ENCODE results near the gene CCL26.

Gene CCL26, protein sequence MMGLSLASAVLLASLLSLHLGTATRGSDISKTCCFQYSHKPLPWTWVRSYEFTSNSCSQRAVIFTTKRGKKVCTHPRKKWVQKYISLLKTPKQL

DNA sequence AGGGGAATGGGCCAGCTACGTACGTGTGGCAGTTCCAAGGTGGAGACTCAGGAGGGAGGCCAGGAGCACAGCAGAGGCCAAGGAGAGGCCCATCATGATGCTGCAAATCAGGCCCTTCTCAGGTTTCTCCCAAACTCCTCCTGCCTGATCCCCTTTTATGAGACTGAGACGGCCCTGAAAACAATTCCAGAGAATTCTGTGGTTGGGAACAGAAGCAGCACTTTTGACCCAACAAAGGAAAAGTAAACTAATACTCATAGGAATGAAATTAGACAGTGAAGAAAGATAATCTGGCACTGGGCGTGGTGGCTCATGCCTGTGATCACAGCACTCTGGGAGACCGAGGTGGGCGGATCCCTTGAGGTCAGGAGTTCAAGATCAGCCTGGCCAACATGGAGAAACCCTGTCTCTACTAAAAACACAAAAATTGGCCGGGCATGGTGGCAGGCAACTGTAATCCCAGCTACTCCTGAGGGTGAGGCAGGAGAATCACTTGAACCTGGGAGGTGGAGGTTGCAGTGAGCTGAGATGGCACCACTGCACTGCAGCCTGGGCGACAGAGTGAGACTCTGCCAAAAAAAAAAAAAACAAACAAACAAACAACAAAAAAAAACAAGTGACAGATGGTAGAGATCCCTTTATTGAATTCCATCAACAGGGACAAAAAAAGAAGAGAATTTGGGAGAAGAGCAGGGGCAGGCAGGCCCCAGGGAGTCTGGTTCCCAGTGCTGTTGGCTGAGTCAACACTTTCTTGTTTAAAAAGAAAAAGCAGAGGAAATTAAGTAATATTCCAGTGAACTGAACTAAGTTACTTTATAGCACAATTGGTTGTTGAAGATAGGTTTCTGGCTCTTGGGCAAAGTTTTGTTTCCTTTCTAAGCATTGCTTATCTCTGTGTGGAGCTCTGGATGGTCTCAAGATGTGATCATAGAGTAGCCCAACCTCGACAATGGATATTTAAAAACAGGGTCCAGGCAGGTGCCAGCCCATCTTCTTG lies at the start of gene CCL26:
TSS of gene CCL26 (minus strand) at position 131 of the 997 bp plus-strand sequence. CDS start at position 96, 35 bp downstream.
- Histone ChIP-seq H3K9ac (ENCODE audit: low read length) (no peak within 1 kb of the TSS), H3K9me3 (ENCODE audit: control insufficient read depth, insufficient read depth, low read depth, low read length) (peaks cover 2% of the 10 kb centered on the region; the same call in 1 of the 2 replicates), H3K27me3 (ENCODE audit: control insufficient read depth, insufficient read depth, low read length) (no peaks in the 10 kb centered on the region), H3K4me3 (ENCODE audit: low read depth, low read length) (no peak within 1 kb of the TSS), H3K27ac (ENCODE audit: low read depth, low read length) (no peak within 1 kb of the TSS), H3K36me3 (ENCODE audit: control insufficient read depth, insufficient read depth, low read length) (no peaks in the 10 kb centered on the region), H3K4me1 (ENCODE audit: control insufficient read depth, insufficient read depth, low read length) (no peaks in the 10 kb centered on the region; the same call in 1 of the 2 replicates)

DNA sequence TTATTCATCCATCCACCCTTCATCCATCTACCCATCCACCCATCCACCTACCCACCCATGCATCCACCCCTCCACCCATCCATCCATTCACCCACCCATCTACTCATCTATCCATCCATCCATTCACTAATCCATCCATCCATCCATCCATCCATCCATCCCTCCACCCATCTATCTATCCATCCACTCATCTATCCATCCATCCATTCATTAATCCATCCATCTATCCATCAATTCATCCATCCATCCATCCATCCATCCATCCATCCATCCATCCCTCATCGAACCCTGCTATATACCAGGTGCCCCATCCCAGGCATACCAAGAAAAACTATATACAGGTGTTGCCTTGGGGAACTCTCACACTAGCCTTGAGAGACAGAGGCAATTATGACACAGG lies 48.7 kb upstream of the CCL26 start:
- H3K9ac ChIP-seq (ENCODE audit: low read length): no peak overlapping the region
- H3K27ac ChIP-seq (ENCODE audit: low read depth, low read length): no peak overlapping the region
- H3K4me3 ChIP-seq (ENCODE audit: low read depth, low read length): no peak overlapping the region
- no peaks in the 10 kb centered on the region for H3K36me3 ChIP-seq (ENCODE audit: control insufficient read depth, insufficient read depth, low read length)
- no peaks in the 10 kb centered on the region for H3K9me3 ChIP-seq (ENCODE audit: control insufficient read depth, insufficient read depth, low read depth, low read length)
- H3K27me3 ChIP-seq (ENCODE audit: control insufficient read depth, insufficient read depth, low read length): peaks cover 67% of the 10 kb centered on the region
- H3K4me1 ChIP-seq (ENCODE audit: control insufficient read depth, insufficient read depth, low read length): no peaks in the 10 kb centered on the region

DNA sequence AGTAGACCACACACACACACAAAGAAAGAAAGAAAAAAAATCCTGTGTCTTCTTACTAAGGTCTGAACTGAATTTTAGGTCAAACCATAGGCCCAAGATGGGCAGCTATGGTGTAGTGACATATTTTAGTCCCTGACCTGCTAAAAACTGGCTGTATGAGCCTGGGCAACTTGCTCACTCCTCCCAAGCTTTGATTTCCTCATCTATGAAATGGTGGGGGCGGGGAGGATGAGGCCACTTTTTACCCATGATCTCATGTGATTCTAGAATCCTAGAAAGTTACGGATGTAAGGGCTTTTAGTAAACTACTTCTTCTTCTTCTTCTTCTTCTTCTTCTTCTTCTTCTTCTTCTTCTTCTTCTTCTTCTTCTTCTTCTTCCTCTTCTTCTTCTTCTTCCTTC lies 47.7 kb upstream of the CCL26 start:
- no peaks in the 10 kb centered on the region for H3K9me3 ChIP-seq (ENCODE audit: control insufficient read depth, insufficient read depth, low read depth, low read length)
- no peak overlapping the region for H3K9ac ChIP-seq (ENCODE audit: low read length)
- H3K27me3 ChIP-seq (ENCODE audit: control insufficient read depth, insufficient read depth, low read length): peaks cover 71% of the 10 kb centered on the region
- no peak overlapping the region for H3K4me3 ChIP-seq (ENCODE audit: low read depth, low read length)
- H3K27ac ChIP-seq (ENCODE audit: low read depth, low read length): no peak overlapping the region
- no peaks in the 10 kb centered on the region for H3K36me3 ChIP-seq (ENCODE audit: control insufficient read depth, insufficient read depth, low read length)
- H3K4me1 ChIP-seq (ENCODE audit: control insufficient read depth, insufficient read depth, low read length): no peaks in the 10 kb centered on the region

DNA sequence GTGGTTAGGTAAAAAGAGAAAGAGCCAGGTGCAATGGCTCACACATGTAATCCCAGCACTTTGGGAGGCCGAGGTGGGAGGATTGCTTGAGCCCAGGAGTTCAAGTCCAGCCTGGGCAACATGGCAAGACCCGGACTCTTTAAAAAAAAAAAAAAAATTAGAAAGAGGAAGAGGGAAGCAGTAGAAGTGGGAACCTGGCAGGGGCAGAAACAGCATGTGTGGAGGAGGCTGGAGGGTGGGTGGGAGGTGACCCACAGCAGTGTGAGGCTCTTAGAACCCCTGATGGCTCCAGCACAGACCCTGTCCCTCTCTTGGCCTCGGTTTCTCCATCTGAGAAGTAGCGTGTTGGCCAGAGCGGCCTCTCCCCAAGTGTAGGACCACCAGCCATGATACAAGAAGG lies 46.5 kb upstream of the CCL26 start:
- H3K4me3 ChIP-seq (ENCODE audit: low read depth, low read length): no peak overlapping the region
- H3K36me3 ChIP-seq (ENCODE audit: control insufficient read depth, insufficient read depth, low read length): no peaks in the 10 kb centered on the region
- H3K27me3 ChIP-seq (ENCODE audit: control insufficient read depth, insufficient read depth, low read length): peaks cover 73% of the 10 kb centered on the region
- no peak overlapping the region for H3K27ac ChIP-seq (ENCODE audit: low read depth, low read length)
- no peaks in the 10 kb centered on the region for H3K9me3 ChIP-seq (ENCODE audit: control insufficient read depth, insufficient read depth, low read depth, low read length)
- no peak overlapping the region for H3K9ac ChIP-seq (ENCODE audit: low read length)
- H3K4me1 ChIP-seq (ENCODE audit: control insufficient read depth, insufficient read depth, low read length): no peaks in the 10 kb centered on the region

DNA sequence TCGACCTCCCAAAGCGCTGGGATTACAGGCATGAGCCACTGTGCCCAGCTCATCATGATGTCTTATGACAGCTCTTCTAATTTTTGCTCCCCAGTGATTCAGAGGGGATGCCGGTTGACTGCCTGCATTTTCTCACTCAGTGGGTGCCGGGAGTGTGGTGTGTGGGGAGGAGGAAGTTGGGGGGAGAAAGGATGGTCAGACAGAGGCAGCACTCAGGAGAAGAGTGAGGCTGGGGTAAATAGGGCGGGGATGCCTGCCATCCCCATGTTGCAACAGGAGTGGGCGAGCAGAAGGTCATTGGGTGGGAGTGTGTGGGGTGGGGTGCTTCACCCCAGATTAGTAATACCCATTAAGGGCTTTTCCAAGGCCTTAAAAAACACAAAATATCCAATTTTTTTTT lies 45.1 kb upstream of the CCL26 start:
- H3K36me3 ChIP-seq (ENCODE audit: control insufficient read depth, insufficient read depth, low read length): no peaks in the 10 kb centered on the region
- H3K4me1 ChIP-seq (ENCODE audit: control insufficient read depth, insufficient read depth, low read length): no peaks in the 10 kb centered on the region
- no peaks in the 10 kb centered on the region for H3K9me3 ChIP-seq (ENCODE audit: control insufficient read depth, insufficient read depth, low read depth, low read length)
- peaks cover 71% of the 10 kb centered on the region for H3K27me3 ChIP-seq (ENCODE audit: control insufficient read depth, insufficient read depth, low read length)
- H3K4me3 ChIP-seq (ENCODE audit: low read depth, low read length): no peak overlapping the region
- H3K27ac ChIP-seq (ENCODE audit: low read depth, low read length): no peak overlapping the region
- H3K9ac ChIP-seq (ENCODE audit: low read length): no peak overlapping the region

DNA sequence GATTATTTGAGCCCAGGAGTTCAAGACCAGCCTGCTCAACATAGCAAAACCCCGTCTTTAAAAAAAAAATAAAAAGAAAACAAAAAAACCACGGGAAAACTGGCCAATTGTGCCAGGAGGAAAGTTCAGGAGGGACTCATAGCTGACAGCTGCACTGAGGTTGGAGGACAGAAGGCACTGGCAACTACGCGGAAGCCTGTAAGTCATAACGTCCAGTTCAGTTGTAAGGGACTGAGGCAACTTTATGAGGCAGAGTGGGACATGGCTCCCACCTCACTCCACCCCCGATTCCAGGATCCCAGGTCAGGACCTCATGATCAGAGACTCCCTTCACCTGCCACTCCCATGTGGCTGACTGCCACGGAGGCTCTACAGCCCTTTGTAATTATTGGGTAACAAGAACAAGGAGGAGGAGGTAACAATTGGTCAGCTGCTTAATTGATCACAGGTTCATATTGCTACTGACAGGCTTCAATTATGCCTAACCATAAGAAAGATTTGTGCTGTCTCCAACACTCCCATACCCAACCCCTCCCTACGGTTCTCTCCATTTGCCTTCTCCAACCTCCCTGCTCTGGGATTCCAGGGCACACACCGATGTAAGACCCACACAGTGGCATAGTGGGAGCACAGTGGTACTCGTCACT lies 43.5 kb upstream of the CCL26 start:
- Histone ChIP-seq H3K4me1 (ENCODE audit: control insufficient read depth, insufficient read depth, low read length) (no peaks in the 10 kb centered on the region), H3K9me3 (ENCODE audit: control insufficient read depth, insufficient read depth, low read depth, low read length) (no peaks in the 10 kb centered on the region), H3K4me3 (ENCODE audit: low read depth, low read length) (no peak overlapping the region), H3K27ac (ENCODE audit: low read depth, low read length) (no peak overlapping the region), H3K27me3 (ENCODE audit: control insufficient read depth, insufficient read depth, low read length) (peaks cover 70% of the 10 kb centered on the region), H3K9ac (ENCODE audit: low read length) (no peak overlapping the region), H3K36me3 (ENCODE audit: control insufficient read depth, insufficient read depth, low read length) (no peaks in the 10 kb centered on the region)

DNA sequence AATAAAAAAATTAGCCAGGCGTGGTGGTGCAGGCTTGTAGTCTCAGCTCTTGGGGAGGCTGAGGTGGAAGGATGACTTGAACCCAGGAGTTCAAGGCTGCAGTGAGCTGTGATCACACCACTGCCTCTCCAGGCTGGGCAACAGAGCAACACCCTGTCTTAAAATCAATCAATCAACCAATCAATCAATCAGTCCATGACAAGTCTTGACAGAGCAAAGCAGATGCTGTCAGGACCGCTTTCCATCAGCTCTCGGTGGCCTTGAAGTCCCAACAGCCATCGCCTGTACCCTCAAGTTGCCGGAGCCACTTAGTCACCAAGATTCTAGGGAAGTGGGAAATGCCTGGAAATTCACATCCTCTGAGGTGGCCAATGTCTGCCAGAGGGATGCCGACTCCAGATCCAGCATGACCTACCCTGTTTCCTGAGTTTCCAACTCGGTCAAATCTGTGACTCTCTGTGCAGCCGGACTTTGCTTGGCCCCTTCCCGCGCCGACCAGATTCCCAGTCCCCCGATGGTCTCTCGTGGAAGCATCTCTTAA lies 42.5 kb upstream of the CCL26 start:
- H3K27me3 ChIP-seq (ENCODE audit: control insufficient read depth, insufficient read depth, low read length): peaks cover 69% of the 10 kb centered on the region
- H3K9me3 ChIP-seq (ENCODE audit: control insufficient read depth, insufficient read depth, low read depth, low read length): no peaks in the 10 kb centered on the region
- no peaks in the 10 kb centered on the region for H3K36me3 ChIP-seq (ENCODE audit: control insufficient read depth, insufficient read depth, low read length)
- H3K4me3 ChIP-seq (ENCODE audit: low read depth, low read length): no peak overlapping the region
- H3K9ac ChIP-seq (ENCODE audit: low read length): no peak overlapping the region
- H3K27ac ChIP-seq (ENCODE audit: low read depth, low read length): no peak overlapping the region
- H3K4me1 ChIP-seq (ENCODE audit: control insufficient read depth, insufficient read depth, low read length): no peaks in the 10 kb centered on the region

DNA sequence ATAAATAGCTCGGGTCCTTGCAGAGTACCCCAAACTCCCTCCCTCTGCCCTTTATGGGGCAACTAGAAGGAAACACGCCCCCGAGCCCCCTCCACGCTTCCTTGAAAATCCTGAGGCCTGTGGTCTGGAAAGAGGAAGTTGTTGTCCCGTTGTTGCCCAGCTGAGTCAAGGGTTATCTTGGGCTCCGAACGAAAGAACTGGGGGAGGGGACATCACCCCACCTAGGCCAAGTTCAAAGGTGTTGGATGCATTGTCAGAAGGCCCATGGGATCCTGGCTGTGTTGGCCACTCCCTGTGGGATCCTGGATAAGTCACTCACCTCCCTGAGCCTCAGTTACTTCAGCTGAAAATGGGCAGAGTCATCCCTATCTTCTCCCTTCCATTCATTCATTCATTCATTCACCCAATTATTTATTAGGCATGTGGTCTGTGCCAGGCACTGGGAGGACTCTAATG lies 41.8 kb upstream of the CCL26 start, which contains the start of gene CCL24:
TSS of gene CCL24 (minus strand) at position 26 of the 456 bp plus-strand sequence. CDS start 91 bp downstream, outside the sequence.
- no peaks in the 10 kb centered on the region for H3K36me3 ChIP-seq (ENCODE audit: control insufficient read depth, insufficient read depth, low read length)
- H3K27me3 ChIP-seq (ENCODE audit: control insufficient read depth, insufficient read depth, low read length): peaks cover 70% of the 10 kb centered on the region
- H3K9ac ChIP-seq (ENCODE audit: low read length): no peak within 1 kb of the TSS
- H3K27ac ChIP-seq (ENCODE audit: low read depth, low read length): no peak within 1 kb of the TSS
- no peaks in the 10 kb centered on the region for H3K4me1 ChIP-seq (ENCODE audit: control insufficient read depth, insufficient read depth, low read length)
- H3K4me3 ChIP-seq (ENCODE audit: low read depth, low read length): no peak within 1 kb of the TSS
- H3K9me3 ChIP-seq (ENCODE audit: control insufficient read depth, insufficient read depth, low read depth, low read length): no peaks in the 10 kb centered on the region

DNA sequence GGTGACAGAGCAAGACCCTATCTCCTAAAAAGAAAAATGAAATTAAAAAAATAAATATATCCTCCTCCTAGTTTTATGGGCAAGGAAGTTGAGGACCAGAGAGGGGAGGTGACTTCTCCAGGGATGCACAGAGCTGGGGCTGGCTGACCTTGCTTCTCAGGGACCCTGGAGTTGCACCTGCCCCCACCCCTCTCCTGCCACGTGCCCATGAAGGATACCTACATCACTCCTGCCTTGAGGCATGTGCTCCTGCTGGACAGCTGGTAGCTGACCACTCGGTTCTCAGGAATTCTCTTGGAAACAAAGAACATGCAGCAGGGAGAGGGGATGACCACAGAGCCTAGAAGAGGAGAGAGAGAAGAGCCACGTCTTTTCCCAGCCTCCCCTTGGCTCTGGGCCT lies 41.1 kb upstream of the CCL26 start:
- Histone ChIP-seq H3K27ac (ENCODE audit: low read depth, low read length) (no peak overlapping the region), H3K4me1 (ENCODE audit: control insufficient read depth, insufficient read depth, low read length) (no peaks in the 10 kb centered on the region), H3K9ac (ENCODE audit: low read length) (no peak overlapping the region), H3K4me3 (ENCODE audit: low read depth, low read length) (no peak overlapping the region), H3K27me3 (ENCODE audit: control insufficient read depth, insufficient read depth, low read length) (peaks cover 73% of the 10 kb centered on the region), H3K9me3 (ENCODE audit: control insufficient read depth, insufficient read depth, low read depth, low read length) (no peaks in the 10 kb centered on the region), H3K36me3 (ENCODE audit: control insufficient read depth, insufficient read depth, low read length) (no peaks in the 10 kb centered on the region)

DNA sequence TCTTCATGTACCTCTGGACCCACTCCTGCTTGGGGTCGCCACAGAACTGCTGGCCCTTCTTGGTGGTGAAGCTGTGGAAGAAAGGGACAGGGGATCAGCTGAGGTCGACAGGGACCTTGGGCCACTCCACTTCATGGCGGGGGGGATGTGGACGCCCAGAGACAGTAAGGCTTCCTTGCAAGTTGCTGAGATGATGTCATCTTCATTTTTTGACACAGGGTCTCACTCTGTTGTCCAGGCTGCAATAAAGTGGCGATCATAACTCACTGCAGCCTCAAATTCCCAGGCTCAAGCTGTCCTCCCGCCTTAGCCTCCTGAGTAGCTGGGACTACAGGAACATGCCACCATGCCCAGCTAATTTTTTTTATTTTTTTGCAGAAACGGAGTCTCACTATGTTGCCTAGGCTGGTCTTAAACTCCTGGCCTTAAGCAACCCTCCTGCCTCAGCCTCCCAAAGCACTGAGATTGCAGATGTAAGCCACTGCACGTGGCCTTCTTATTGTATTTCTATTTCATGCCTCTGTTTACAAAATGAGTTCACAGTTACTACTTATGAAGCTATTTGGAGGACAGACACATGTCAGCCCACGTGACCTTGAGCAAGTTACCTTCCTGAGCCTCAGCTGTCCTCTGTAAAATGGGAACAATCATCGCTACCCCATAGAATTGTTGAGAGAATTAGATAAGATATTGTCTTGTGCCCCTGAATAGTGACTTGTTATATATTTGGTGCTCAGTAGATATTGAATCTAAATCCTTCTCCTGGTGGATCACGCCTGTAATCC lies 40.1 kb upstream of the CCL26 start:
- H3K4me1 ChIP-seq (ENCODE audit: control insufficient read depth, insufficient read depth, low read length): no peaks in the 10 kb centered on the region
- no peak overlapping the region for H3K9ac ChIP-seq (ENCODE audit: low read length)
- no peaks in the 10 kb centered on the region for H3K36me3 ChIP-seq (ENCODE audit: control insufficient read depth, insufficient read depth, low read length)
- H3K27me3 ChIP-seq (ENCODE audit: control insufficient read depth, insufficient read depth, low read length): peaks cover 70% of the 10 kb centered on the region
- no peaks in the 10 kb centered on the region; the same call in 1 of the 2 replicates for H3K9me3 ChIP-seq (ENCODE audit: control insufficient read depth, insufficient read depth, low read depth, low read length)
- H3K27ac ChIP-seq (ENCODE audit: low read depth, low read length): no peak overlapping the region
- no peak overlapping the region for H3K4me3 ChIP-seq (ENCODE audit: low read depth, low read length)
